Small intestine (tissue), 7 donors: ENCODE measurements around the gene ZFR. TPM values are rescaled to one million over a fixed set of nuclear protein-coding genes. Genes with fewer than 3 reads are reported as not detected.

Source experiments
- DNase-seq, 2 donors: peaks; one replicate each; pipeline versions ENCODE4 v3.0.0 to v3.0.0-alpha.2; 2013
- FAIRE-seq: peaks from 2 replicates; lab custom pipeline; 2012; peaks lifted over from hg19 to GRCh38; lab: Jason Lieb, UNC
- H3K27ac ChIP-seq, 3 donors: one replicate each; pipeline ENCODE4 v1.5.1; 2013; ENCODE audit warnings: low read length in 2 of 3, mild to moderate bottlenecking in 2 of 3, control low read depth in 1 of 3, inconsistent platforms in 1 of 3, low read depth in 1 of 3, moderate library complexity in 1 of 3
- H3K27me3 ChIP-seq, 3 donors: one replicate each; pipeline ENCODE4 v1.6.1; 2013; ENCODE audit warnings: low read length in 3 of 3, inconsistent platforms in 1 of 3; ENCODE audit not compliant: control insufficient read depth in 3 of 3, insufficient read depth in 3 of 3
- H3K36me3 ChIP-seq, 3 donors: one replicate each; pipeline ENCODE4 v1.6.1; 2013; ENCODE audit warnings: low read length in 3 of 3, inconsistent platforms in 1 of 3, low read depth in 1 of 3, mild to moderate bottlenecking in 1 of 3, moderate library complexity in 1 of 3; ENCODE audit not compliant: control insufficient read depth in 3 of 3, insufficient read depth in 2 of 3
- H3K4me1 ChIP-seq, 3 donors: one replicate each; pipeline ENCODE4 v1.6.1; 2013; ENCODE audit warnings: low read length in 2 of 3, inconsistent platforms in 1 of 3, low read depth in 1 of 3, mild to moderate bottlenecking in 1 of 3, moderate library complexity in 1 of 3; ENCODE audit not compliant: control insufficient read depth in 3 of 3, insufficient read depth in 2 of 3
- H3K4me3 ChIP-seq, 3 donors: one replicate each; pipeline ENCODE4 v1.5.1; 2013; ENCODE audit warnings: low read length in 3 of 3, control low read depth in 1 of 3, inconsistent platforms in 1 of 3, low read depth in 1 of 3, mild to moderate bottlenecking in 1 of 3, moderate library complexity in 1 of 3
- H3K9me3 ChIP-seq, 2 donors: one replicate each; pipeline ENCODE4 v1.6.1; 2013; ENCODE audit warnings: low read depth in 1 of 2, low read length in 1 of 2; ENCODE audit not compliant: control insufficient read depth in 2 of 2, insufficient read depth in 1 of 2
- WGBS, 3 donors: extraction: QIAGEN DNeasy Blood & Tissue Kit; methylation state at CpG; one replicate each; pipeline ENCODE4 v1.1.7; 2013; 5-methylcytosine and 5-hydroxymethylcytosine counted together
- polyA plus RNA-seq, 4 donors: library from polyadenylated mRNA; stranded (reverse) in 3 of 4; unstranded in 1 of 4; fragments of 200-250 nt in 3 of 4; fragments of 120-200 nt in 1 of 4; gene quantifications; one replicate each; pipeline versions ENCODE4 v1.2.1 to v1.2.3, GENCODE V29; 2013
- donor health status: healthy with polysubstance abuse.
- donor health status: control.
- donor health status: control.
- donor health status: Bipolar disorder and iron deficiency.
- donor health status: healthy.

The ZFR gene
- polyA plus RNA-seq, 4 donors, result 28.2 to 71.0 (median 30.3) TPM

DNA sequence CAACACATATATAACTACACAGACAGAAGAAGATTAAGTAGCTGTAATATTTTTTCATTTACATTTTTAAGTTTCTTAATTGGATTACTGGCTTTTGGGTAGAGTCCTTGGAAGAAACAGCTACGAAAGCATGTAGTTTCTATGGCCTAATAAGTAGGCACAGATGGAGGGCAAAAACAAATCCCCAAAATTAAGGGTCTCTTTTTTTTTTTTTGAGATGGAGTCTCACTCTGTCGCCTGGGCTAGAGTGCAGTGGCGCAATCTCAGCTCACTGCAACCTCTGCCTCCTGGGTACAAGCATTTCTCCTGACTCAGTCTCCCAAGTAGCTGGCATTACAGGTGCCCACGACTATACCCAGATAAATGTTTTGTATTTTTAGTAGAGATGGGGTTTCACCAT is 104.7 kb downstream of the ZFR start:
- no peaks in the 10 kb centered on the region for H3K36me3 ChIP-seq
- H3K4me3 ChIP-seq, result no peak overlapping the region
- H3K27ac ChIP-seq, result no peak overlapping the region
- H3K9me3 ChIP-seq, result peaks cover 0 to 23% of the 10 kb centered on the region in 2 donors
- WGBS, 3 donors, result 81 to 88% (median 88%) methylated on average over 4 of the region's 4 CpGs
- H3K4me1 ChIP-seq, result no peaks in the 10 kb centered on the region
- FAIRE-seq (no peak), DNase-seq (no peak)
- H3K27me3 ChIP-seq, result no peaks in the 10 kb centered on the region

GRCh38 chr5:32339198-32339597 is 105.3 kb downstream of the ZFR start:
- Histone ChIP-seq H3K4me1 (no peaks in the 10 kb centered on the region), H3K27me3 (no peaks in the 10 kb centered on the region), H3K27ac (no peak overlapping the region), H3K36me3 (no peaks in the 10 kb centered on the region), H3K4me3 (no peak overlapping the region), H3K9me3 (peaks cover 0 to 23% of the 10 kb centered on the region in 2 donors)
- FAIRE-seq, result no peak
- WGBS, 3 donors, result 71 to 82% (median 79%) methylated on average over 2 of the region's 2 CpGs
- peak in 1 of 2 donors; percentile 12 for DNase-seq

GRCh38 chr5:32332966-32333365 is 111.6 kb downstream of the ZFR start:
- Histone ChIP-seq H3K27me3 (no peaks in the 10 kb centered on the region), H3K9me3 (no peaks in the 10 kb centered on the region), H3K27ac (no peak overlapping the region), H3K4me1 (peaks cover 0 to 20% (median 0%) of the 10 kb centered on the region in 3 donors), H3K36me3 (no peaks in the 10 kb centered on the region), H3K4me3 (no peak overlapping the region)
- no peak for DNase-seq
- no peak for FAIRE-seq
- 84 to 96% (median 91%) methylated on average over 10 of the region's 10 CpGs for WGBS, 3 donors

DNA sequence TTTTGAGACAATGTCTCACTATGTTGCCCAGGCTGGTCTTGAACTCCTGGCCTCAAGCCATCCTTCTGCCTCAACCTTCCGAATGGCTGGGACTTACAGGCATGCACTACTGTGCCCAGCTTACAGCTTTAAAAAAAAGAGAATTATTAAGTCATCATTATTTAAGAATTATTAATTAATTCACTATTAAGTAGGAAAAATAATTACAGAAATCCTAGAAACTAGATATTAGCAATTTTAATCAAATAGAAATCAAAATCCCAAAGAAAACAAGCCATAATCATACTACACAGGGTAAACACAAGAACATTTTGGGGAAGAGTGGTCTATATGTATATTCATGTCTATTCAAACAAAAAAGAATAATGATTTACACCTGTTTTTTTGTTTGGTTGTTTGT is 112.2 kb downstream of the ZFR start:
- DNase-seq (no peak), FAIRE-seq (no peak)
- no peaks in the 10 kb centered on the region for H3K36me3 ChIP-seq
- peaks cover 0 to 20% (median 0%) of the 10 kb centered on the region in 3 donors for H3K4me1 ChIP-seq
- no peaks in the 10 kb centered on the region for H3K27me3 ChIP-seq
- 85 to 93% (median 93%) methylated on average over 1 of the region's 1 CpG for WGBS, 3 donors
- peak overlapping the region in 1 of 3 donors; percentile 26 for H3K27ac ChIP-seq
- no peaks in the 10 kb centered on the region for H3K9me3 ChIP-seq
- no peak overlapping the region for H3K4me3 ChIP-seq

- Histone ChIP-seq H3K4me1 (peaks cover 0 to 20% (median 0%) of the 10 kb centered on the region in 3 donors), H3K27ac (peak overlapping the region in 1 of 3 donors; percentile 26), H3K27me3 (no peaks in the 10 kb centered on the region), H3K36me3 (no peaks in the 10 kb centered on the region), H3K9me3 (no peaks in the 10 kb centered on the region), H3K4me3 (no peak overlapping the region)
- DNase-seq (no peak), FAIRE-seq (no peak)
- 20 to 47% (median 33%) methylated on average over 3 of the region's 3 CpGs for WGBS, 3 donors
Measured at GRCh38 chr5:32331935-32332274, 112.6 kb downstream of the ZFR start.

DNA sequence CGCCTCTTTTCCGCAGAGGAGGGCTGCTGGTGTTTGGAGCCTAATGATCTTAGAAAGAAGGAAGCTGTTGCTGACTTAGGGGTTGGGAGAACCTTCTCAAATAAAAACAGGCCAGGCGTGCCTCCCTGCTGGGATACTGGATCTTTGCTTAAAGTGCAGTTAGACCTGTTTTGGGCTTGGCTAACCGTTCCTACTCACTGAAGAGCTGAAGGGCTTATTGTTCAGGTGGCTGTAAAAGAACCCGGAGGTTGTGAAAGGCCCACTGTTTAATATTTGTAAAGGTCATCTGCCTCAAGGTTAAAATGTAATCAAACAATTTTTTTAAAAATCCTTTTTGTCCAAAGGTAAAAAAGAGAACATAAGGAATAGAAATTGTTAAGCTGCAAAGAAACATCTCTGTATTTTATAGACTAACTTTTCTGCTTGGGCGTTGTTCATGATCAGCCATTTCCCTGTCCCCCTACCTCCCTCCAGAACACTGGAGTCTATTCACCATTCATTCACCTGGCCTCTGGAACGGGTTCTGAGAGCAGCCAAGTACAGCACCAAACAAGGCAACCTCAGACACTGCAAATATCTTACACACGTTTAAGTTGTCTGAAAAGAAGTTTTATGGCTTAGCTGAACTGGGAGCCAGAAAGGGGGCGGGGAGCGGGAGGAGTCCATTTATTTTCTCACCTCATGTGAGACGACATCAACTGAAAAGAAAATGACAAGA is 113.2 kb downstream of the ZFR start:
- H3K4me1 ChIP-seq, result peaks cover 0 to 20% (median 0%) of the 10 kb centered on the region in 3 donors
- H3K4me3 ChIP-seq, result no peak overlapping the region
- DNase-seq (peak in 1 of 2 donors; percentile 75), FAIRE-seq (no peak)
- H3K27ac ChIP-seq, result peak overlapping the region in 2 of 3 donors; percentile 26 to 50
- no peaks in the 10 kb centered on the region for H3K9me3 ChIP-seq
- H3K36me3 ChIP-seq, result no peaks in the 10 kb centered on the region
- 15 to 52% (median 32%) methylated on average over 11 of the region's 11 CpGs for whole genome bisulfite sequencing, 3 donors
- H3K27me3 ChIP-seq, result no peaks in the 10 kb centered on the region

- H3K27me3 ChIP-seq, result no peaks in the 10 kb centered on the region
- H3K36me3 ChIP-seq, result no peaks in the 10 kb centered on the region
- FAIRE-seq (no peak), DNase-seq (peak in 1 of 2 donors; percentile 21)
- WGBS, 3 donors, result 46 to 64% (median 58%) methylated on average over 11 of the region's 11 CpGs
- H3K27ac ChIP-seq, result peak overlapping the region in 1 of 3 donors; percentile 26
- no peaks in the 10 kb centered on the region for H3K9me3 ChIP-seq
- H3K4me1 ChIP-seq, result peaks cover 0 to 20% (median 0%) of the 10 kb centered on the region in 3 donors
- no peak overlapping the region for H3K4me3 ChIP-seq
Measured at GRCh38 chr5:32330126-32330971, 114.2 kb downstream of the ZFR start.

GRCh38 chr5:32329395-32329834 is 115.1 kb downstream of the ZFR start:
- Histone ChIP-seq H3K9me3 (no peaks in the 10 kb centered on the region), H3K4me3 (no peak overlapping the region), H3K4me1 (peaks cover 0 to 20% (median 0%) of the 10 kb centered on the region in 3 donors), H3K27ac (no peak overlapping the region), H3K27me3 (no peaks in the 10 kb centered on the region), H3K36me3 (no peaks in the 10 kb centered on the region)
- 16 to 34% (median 22%) methylated on average over 10 of the region's 10 CpGs for WGBS, 3 donors
- DNase-seq, result peak; percentile 69 to 79
- no peak for FAIRE-seq
